Fibroblast of lung (primary cell): ENCODE measurements around the gene TAOK1.

Experiments
- CTCF ChIP-seq, 2 donors: IDR thresholded peaks in 1 of 2; conservative IDR thresholded peaks in 1 of 2; 1 replicate in 1 of 2; 2 replicates in 1 of 2; pipeline ENCODE4 v1.5.1; 2011 to 2012; ENCODE audit warnings: low read length in 2 of 2, control low read depth in 1 of 2, inconsistent platforms in 1 of 2, low read depth in 1 of 2, mild to moderate bottlenecking in 1 of 2
- EZH2 ChIP-seq: IDR thresholded peaks from 2 replicates; pipeline ENCODE4 v1.5.1; 2012; ENCODE audit warnings: low read length, control low read depth, mild to moderate bottlenecking; ENCODE audit errors: missing control alignments

- TF ChIP-seq EZH2 (no peak), CTCF (conservative IDR thresholded peaks at IDR 0.05 in 1 of 2, IDR thresholded peaks at IDR 0.05 in 1 of 2; ENCODE audit: low read depth in 1 of 2, low read length in 2 of 2) (no peak)
Measured at GRCh38 chr17:29409963-29410362, 19.8 kb downstream of the TAOK1 start.
